NCI-H2081 (cell line): ENCODE measurements around the gene IGF2R.
"Not testable (repeated sequence)": the region's sequence is repeated elsewhere in the genome, so short reads cannot be mapped to it uniquely, and the experiment has no call there.

ENCODE experiments used
- DNase-seq, 2 experiments: peaks; one replicate each; lab custom pipeline; 2025; lab: John Stamatoyannopoulos, UW

IGF2R gene

GRCh38 chr6:160101277-160102205 is 132.7 kb downstream of the IGF2R start:
- DNase-seq = no peak

DNA sequence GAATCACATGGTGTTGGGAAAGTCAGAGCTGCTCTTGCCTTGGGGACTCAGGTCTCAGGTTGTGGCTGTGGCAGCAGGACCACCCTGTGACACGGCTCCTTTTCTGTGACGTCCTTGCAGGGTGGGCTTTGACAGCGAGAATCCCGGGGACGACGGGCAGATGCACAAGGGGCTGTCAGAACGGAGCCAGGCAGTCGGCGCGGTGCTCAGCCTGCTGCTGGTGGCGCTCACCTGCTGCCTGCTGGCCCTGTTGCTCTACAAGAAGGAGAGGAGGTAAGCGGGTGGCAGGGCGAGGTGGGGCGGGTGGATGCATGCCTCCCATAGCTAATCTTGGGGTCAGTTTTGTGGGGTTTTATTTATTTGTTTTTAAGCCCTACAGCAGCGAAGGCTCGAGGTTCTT is 133.5 kb downstream of the IGF2R start:
- DNase-seq = no peak

DNA sequence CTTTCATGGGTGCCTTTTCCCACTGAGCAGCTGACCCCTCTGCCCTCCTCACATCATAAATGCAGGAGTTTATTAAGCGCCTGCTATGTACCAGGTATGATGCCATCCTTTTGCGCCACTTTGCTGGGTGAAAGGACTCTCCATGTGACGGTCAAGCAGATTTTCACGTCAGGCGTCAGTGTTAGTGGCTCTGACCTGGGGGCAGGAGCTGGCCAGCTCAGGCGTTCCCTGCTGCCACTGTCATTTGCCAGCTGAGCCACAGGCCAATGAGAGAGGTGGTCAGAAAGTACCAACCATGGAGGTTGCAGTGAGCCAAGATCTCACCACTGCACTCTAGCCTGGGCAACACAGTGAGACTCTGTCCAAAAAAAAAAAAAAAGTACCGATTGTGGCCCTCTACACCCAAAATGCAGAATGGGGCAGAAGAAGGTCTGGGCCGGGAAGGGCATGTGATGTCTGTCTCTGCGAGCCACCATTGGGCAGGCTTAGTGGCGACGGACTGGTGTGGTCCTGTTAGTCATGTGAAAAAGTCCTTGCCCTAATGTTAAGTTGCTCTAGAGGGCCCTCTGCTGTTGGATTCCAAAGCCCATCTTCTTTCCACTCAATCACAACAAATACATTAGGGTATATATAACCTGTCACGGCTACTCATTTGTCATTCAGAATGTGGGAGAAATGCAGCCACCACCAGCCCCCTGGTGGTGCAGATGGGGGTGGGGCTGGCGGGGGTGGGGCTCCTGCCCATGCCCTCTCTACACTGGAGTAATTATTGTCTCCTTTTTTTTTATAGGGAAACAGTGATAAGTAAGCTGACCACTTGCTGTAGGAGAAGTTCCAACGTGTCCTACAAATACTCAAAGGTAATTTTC is 134.3 kb downstream of the IGF2R start:
- no peak for DNase-seq

DNA sequence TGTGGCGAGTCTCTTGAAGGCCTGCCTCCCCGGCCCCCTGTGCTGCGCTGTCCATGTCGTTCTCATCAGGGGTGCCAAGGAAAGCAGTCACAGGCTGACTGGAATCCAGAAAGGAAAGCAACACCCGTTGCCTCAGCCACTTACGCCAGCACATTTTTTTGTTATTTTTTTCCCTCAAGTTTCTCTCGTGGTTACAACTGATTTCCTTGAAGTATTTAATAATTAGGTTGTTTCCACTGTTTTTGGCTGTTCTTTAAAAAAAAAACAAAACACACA is 134.9 kb downstream of the IGF2R start:
- no peak for DNase-seq

GRCh38 chr6:160104821-160105517 is 136.1 kb downstream of the IGF2R start:
- no peak for DNase-seq

DNA sequence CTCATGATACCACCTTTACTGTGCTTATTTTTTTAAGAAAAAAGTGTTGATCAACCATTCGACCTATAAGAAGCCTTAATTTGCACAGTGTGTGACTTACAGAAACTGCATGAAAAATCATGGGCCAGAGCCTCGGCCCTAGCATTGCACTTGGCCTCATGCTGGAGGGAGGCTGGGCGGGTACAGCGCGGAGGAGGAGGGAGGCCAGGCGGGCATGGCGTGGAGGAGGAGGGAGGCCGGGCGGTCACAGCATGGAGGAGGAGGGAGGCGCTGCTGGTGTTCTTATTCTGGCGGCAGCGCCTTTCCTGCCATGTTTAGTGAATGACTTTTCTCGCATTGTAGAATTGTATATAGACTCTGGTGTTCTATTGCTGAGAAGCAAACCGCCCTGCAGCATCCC is 137.1 kb downstream of the IGF2R start:
- DNase-seq = no peak

DNA sequence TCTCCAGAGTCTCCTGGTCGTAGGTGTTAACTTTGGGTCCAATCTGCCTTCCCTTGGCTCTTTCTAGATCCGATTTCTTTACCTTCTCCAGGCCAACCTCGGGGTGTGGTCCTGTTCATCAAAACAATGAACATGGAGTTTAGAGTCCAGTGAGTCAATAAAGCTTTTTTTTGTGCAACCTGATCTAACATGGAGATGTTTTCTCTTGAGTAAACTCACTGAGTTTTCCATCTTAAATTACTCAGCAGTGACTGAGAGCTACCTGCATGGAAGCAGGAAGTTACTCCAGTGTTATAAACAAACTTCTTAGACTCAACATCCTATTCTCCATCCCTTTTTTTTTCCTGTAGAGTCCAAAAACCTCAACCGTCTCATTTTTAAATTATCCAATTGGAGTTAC is 137.8 kb downstream of the IGF2R start:
- no peak for DNase-seq

DNA sequence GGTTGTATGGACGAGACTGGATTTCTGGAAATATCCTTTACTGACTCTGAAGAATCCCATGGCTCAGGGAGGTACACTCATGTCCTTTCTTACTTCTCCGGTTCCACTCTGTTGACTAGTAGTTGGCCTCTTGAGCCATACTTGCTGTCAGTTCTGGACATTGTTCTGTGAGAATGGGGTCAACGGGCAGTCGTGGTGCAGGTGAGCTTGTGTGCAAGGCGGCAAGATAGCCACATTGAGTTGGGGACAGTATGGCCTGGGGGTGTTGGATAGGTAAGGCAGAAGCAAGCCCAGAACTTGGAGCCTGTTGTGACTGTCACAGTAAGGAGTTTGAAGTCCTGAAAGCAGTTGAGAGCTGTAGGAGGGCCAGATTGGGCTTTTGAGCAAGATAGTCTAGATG is 139.2 kb downstream of the IGF2R start:
- DNase-seq = no peak

GRCh38 chr6:160110586-160111123 is 141.8 kb downstream of the IGF2R start:
- no peak for DNase-seq

- no peak for DNase-seq
Observed at GRCh38 chr6:160111806-160112205, 142.9 kb downstream of the IGF2R start.

- DNase-seq = no peak
Observed at GRCh38 chr6:160112628-160113299, 143.9 kb downstream of the IGF2R start.

GRCh38 chr6:160114536-160114935 is 145.7 kb downstream of the IGF2R start:
- not testable (repeated sequence) for DNase-seq

DNA sequence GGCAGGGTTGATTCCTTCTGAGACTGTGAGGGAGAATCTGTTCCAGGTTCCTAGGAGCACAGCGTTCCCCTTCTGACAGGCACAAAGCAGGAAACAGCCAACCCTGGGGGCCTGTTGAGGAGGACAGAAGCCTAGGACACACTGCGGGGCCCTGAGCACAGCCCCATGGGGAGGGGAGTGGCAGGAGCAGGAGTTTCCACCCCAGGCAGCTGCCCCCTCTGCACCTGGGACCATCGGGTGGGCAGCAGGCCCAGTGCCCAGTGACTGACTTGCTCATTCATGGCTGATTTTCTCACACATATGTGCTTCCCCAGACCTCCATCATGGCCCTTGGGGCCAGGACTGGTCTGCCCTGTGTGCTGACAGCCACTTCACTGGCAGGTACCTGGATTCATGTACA is 146.5 kb downstream of the IGF2R start:
- no peak for DNase-seq

DNA sequence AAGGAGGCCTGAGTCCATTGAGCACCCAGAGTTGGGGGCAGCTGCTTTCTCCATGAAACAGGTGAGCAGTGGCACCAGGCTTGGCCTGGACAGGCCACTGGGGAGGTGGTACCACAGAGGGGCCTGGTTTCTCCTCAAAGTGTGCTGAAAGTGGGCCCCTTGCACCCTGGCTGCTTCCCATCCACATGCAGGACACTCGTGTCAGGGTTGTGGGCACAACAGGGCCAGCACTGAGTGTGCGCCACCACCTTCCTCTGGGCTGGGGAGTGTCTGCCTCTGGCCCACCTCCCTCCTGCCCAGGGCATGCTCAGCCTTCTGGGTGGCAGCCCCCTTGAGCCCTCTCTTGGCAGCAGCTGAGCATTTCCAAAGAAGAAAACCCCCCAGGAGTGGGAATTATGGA is 147.5 kb downstream of the IGF2R start:
- no peak for DNase-seq

GRCh38 chr6:160117137-160117536 is 148.3 kb downstream of the IGF2R start:
- DNase-seq = no peak

- DNase-seq = no peak
Observed at GRCh38 chr6:160118620-160119229, 149.8 kb downstream of the IGF2R start.

- DNase-seq = no peak
Observed at GRCh38 chr6:160120087-160120486, 151.2 kb downstream of the IGF2R start.

DNA sequence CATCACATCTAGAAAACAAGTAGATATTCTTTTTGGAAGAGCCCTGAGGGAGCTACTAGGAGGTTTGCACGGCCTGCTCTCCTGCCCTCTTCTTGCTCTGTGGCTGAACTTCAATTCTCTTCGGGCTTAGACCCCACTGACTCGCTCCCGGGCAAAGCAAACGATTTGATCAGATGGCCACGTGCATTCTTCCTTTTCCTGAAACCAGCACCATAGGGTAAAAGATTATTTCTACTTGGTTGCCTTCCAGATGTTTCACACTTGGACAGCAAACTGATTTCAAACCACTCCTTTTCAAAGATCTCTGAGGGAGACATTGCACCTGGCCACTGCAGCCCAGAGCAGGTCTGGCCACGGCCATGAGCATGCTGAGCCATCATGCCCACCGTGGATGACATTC is 152.7 kb downstream of the IGF2R start, which contains the start of gene SLC22A1:
TSS of gene SLC22A1 (plus strand) at position 258 of the 400 bp plus-strand sequence. CDS start at position 379, 121 bp downstream.
- DNase-seq = no peak

DNA sequence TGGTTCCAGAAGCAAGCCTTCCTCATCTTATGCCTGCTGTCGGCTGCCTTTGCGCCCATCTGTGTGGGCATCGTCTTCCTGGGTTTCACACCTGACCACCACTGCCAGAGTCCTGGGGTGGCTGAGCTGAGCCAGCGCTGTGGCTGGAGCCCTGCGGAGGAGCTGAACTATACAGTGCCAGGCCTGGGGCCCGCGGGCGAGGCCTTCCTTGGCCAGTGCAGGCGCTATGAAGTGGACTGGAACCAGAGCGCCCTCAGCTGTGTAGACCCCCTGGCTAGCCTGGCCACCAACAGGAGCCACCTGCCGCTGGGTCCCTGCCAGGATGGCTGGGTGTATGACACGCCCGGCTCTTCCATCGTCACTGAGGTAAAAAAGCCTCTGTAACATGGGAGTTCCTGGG is 153.1 kb downstream of the IGF2R start:
- DNase-seq = no peak

- DNase-seq = no peak
Observed at GRCh38 chr6:160122744-160123143, 153.9 kb downstream of the IGF2R start.

- DNase-seq = no peak
Observed at GRCh38 chr6:160124007-160124406, 155.1 kb downstream of the IGF2R start.
